Measurements from ENCODE around the gene NAT14. TPM values are rescaled to one million over a fixed set of nuclear protein-coding genes. Genes with fewer than 3 reads are reported as not detected.

Gene NAT14
- total RNA-seq, 2 experiments from 2014 or later: 10.5 to 14.7 TPM

GRCh38 chr19:55504252-55504603 lies 19.2 kb downstream of the NAT14 start:
- ChIA-PET CTCF (interaction anchor here (0.7 to 2.1 kb wide), 38 partner anchors 10 to 851 kb away, joined by 3 to 31 read pairs (median 4); partner anchors contain the start of genes FIZ1, ISOC2, NAT14 and PPP6R1), POLR2A (interaction anchor here (0.8 to 1.4 kb wide), 11 partner anchors 15 to 363 kb away, joined by 3 to 17 read pairs (median 4); partner anchors contain the start of genes ISOC2, KMT5C, NAT14 and UBE2S)
- no peaks in the 10 kb centered on the region for H3K27me3 ChIP-seq (ENCODE audit: control insufficient read depth in 1 of 2, insufficient read depth in 2 of 2, low read length in 2 of 2)
- peaks cover 12% of the 10 kb centered on the region for H3K4me1 Mint-ChIP-seq (ENCODE audit: low read depth)
- no peaks in the 10 kb centered on the region for H3K9me3 ChIP-seq (ENCODE audit: control insufficient read depth in 1 of 2, insufficient read depth in 1 of 2, low read length in 2 of 2)
- H3K4me1 ChIP-seq (ENCODE audit: insufficient read depth, low read length): peaks cover 13% of the 10 kb centered on the region
- peak overlapping the region; percentile 76 for H3K27ac Mint-ChIP-seq
- peaks cover 7% of the 10 kb centered on the region for H3K27me3 Mint-ChIP-seq
- H3K36me3 ChIP-seq (ENCODE audit: insufficient read depth, low read length): no peaks in the 10 kb centered on the region
- TF ChIP-seq, protein P1, sequence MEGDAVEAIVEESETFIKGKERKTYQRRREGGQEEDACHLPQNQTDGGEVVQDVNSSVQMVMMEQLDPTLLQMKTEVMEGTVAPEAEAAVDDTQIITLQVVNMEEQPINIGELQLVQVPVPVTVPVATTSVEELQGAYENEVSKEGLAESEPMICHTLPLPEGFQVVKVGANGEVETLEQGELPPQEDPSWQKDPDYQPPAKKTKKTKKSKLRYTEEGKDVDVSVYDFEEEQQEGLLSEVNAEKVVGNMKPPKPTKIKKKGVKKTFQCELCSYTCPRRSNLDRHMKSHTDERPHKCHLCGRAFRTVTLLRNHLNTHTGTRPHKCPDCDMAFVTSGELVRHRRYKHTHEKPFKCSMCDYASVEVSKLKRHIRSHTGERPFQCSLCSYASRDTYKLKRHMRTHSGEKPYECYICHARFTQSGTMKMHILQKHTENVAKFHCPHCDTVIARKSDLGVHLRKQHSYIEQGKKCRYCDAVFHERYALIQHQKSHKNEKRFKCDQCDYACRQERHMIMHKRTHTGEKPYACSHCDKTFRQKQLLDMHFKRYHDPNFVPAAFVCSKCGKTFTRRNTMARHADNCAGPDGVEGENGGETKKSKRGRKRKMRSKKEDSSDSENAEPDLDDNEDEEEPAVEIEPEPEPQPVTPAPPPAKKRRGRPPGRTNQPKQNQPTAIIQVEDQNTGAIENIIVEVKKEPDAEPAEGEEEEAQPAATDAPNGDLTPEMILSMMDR (IDR thresholded peaks at IDR 0.05): peak; percentile 58
- H3K36me3 Mint-ChIP-seq (ENCODE audit: low read depth): no peaks in the 10 kb centered on the region
- no peaks in the 10 kb centered on the region for H3K9me3 Mint-ChIP-seq
- intact Hi-C loops (cut with DNase I, micrococcal nuclease): loop anchor here (1.0 to 10.0 kb wide), 7 partner anchors 36 to 849 kb away; no protein-coding TSS in a partner anchor
- no peak for ATAC-seq (ENCODE audit: poor library complexity)
- peak overlapping the region; percentile 21 for H3K4me3 Mint-ChIP-seq
- H3K4me3 ChIP-seq (ENCODE audit: low read length): peak overlapping the region; percentile 64
- no peak for DNase-seq
- H3K27ac ChIP-seq (ENCODE audit: low read depth in 1 of 2, low read length in 2 of 2): no peak overlapping the region

- ATAC-seq (ENCODE audit: poor library complexity): no peak
Observed at GRCh38 chr19:55504981-55505380, 20.0 kb downstream of the NAT14 start.

DNA sequence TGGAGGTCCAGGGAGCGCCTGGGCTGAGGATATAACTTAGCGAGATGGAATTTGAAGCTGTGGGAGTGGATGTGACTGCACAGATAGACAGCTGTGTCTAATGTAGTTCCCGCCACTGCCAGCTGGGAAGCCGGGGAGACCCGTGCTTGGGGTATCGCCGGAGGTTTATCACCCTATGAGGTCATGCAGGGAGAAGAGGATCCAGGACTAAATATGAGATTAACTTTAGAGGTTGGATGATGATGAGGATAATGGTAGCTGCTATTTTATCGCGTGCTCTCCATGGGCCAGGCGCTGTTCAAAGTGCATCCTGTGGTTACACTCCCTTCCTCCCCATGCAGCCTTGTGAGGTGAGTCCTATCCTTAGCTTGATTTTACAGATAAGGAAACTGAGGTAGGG lies 23.1 kb downstream of the NAT14 start:
- ATAC-seq (ENCODE audit: poor library complexity) (no peak), DNase-seq (no peak)
- Mint-ChIP-seq H3K36me3 (ENCODE audit: low read depth) (no peaks in the 10 kb centered on the region), H3K9me3 (no peaks in the 10 kb centered on the region), H3K27me3 (peaks cover 12% of the 10 kb centered on the region), H3K4me1 (ENCODE audit: low read depth) (peaks cover 11% of the 10 kb centered on the region), H3K4me3 (no peak overlapping the region), H3K27ac (no peak overlapping the region)
- ChIA-PET CTCF (no interaction called here), POLR2A (interaction anchor here (1.0 kb wide), 1 partner anchor 32 kb away, joined by 3 read pairs; the partner anchor contains the start of gene ZNF628)
- H3K9me3 ChIP-seq (ENCODE audit: control insufficient read depth in 1 of 2, insufficient read depth in 1 of 2, low read length in 2 of 2): no peaks in the 10 kb centered on the region
- no peaks in the 10 kb centered on the region for H3K36me3 ChIP-seq (ENCODE audit: insufficient read depth, low read length)
- intact Hi-C loops (cut with DNase I, micrococcal nuclease): loop anchor here (10.0 kb wide), 2 partner anchors 203 to 853 kb away; no protein-coding TSS in a partner anchor
- peaks cover 13% of the 10 kb centered on the region for H3K4me1 ChIP-seq (ENCODE audit: insufficient read depth, low read length)
- H3K27me3 ChIP-seq (ENCODE audit: control insufficient read depth in 1 of 2, insufficient read depth in 2 of 2, low read length in 2 of 2): no peaks in the 10 kb centered on the region
- no peak overlapping the region for H3K27ac ChIP-seq (ENCODE audit: low read depth in 1 of 2, low read length in 2 of 2)
- H3K4me3 ChIP-seq (ENCODE audit: low read length): no peak overlapping the region
- TF ChIP-seq, protein P1 (IDR thresholded peaks at IDR 0.05): no peak

More at GRCh38 chr19:55504981-55505380, 20.0 kb downstream of the NAT14 start:
- Histone ChIP-seq H3K36me3 (ENCODE audit: insufficient read depth, low read length) (no peaks in the 10 kb centered on the region), H3K9me3 (ENCODE audit: control insufficient read depth in 1 of 2, insufficient read depth in 1 of 2, low read length in 2 of 2) (no peaks in the 10 kb centered on the region), H3K27me3 (ENCODE audit: control insufficient read depth in 1 of 2, insufficient read depth in 2 of 2, low read length in 2 of 2) (no peaks in the 10 kb centered on the region), H3K4me3 (ENCODE audit: low read length) (no peak overlapping the region), H3K27ac (ENCODE audit: low read depth in 1 of 2, low read length in 2 of 2) (no peak overlapping the region), H3K4me1 (ENCODE audit: insufficient read depth, low read length) (peaks cover 13% of the 10 kb centered on the region)
- intact Hi-C loops (cut with DNase I, micrococcal nuclease): loop anchor here (1.0 to 10.0 kb wide), 7 partner anchors 37 to 850 kb away; no protein-coding TSS in a partner anchor
- ChIA-PET POLR2A (no interaction called here), CTCF (interaction anchor here (1.2 to 2.1 kb wide), 9 partner anchors 38 to 364 kb away, joined by 3 to 31 read pairs (median 15); partner anchors contain the start of genes FIZ1, ISOC2, ZNF524 and ZNF865)
- DNase-seq: no peak
- Mint-ChIP-seq H3K4me1 (ENCODE audit: low read depth) (peaks cover 12% of the 10 kb centered on the region), H3K27ac (no peak overlapping the region), H3K9me3 (no peaks in the 10 kb centered on the region), H3K4me3 (no peak overlapping the region), H3K36me3 (ENCODE audit: low read depth) (no peaks in the 10 kb centered on the region), H3K27me3 (peaks cover 7% of the 10 kb centered on the region)
- TF ChIP-seq, protein P1 (IDR thresholded peaks at IDR 0.05): no peak
